ENCODE data around the gene LRRC27. TPM values are rescaled to one million over a fixed set of nuclear protein-coding genes. Genes with fewer than 3 reads are reported as not detected.

Gene LRRC27
- total and polyA plus RNA-seq, 2 of the 4 experiments (the other 2 are of a cell fraction) = 3.8 to 5.3 TPM

DNA sequence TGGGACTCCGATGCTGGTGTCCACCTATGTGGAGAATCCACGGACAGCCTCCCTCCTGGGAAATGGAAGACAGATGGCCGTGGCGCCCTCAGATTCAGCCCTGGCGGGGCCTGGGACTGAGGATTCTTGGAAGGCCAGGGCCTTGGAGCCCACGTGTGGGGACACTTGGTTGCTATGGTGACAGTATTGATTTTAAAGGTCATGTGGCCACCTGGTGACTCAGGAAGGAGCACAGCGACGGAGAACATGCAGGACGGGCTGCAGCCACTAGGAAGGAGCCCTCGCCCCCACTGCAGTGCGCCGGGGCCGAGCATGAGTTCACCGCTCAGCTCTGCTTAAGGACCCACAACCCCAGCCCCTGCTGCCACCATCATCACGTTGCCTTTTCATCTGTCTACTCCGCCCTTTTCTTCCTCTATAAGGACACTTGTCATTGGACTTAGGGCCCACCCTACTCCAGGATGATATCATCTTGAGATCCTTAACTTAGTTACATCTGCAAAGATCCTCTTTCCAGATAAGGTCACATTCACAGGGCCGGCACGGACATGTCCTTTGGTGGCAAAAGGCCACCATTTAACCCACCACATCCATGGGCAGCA is 20.6 kb upstream of the LRRC27 start:
- H2AFZ ChIP-seq (replicated peaks; ENCODE audit: low read length, poor library complexity) = no peak overlapping the region
- DNase-seq (no peak), ATAC-seq (ENCODE audit: low read depth) (no peak)
- H3K9me3 ChIP-seq (ENCODE audit: control insufficient read depth, insufficient read depth, low read length) = peaks cover 3% of the 10 kb centered on the region; the same call in 1 of the 2 replicates
- H3K56ac ChIP-seq (ENCODE audit: extremely low read depth, insufficient read depth, low read length) = no peak overlapping the region
- H2AK5ac ChIP-seq (ENCODE audit: low read depth, low read length) = no peak overlapping the region
- in situ Hi-C loops (cut with MboI; ENCODE audit: low sequenced_read_pairs) (no loop called here), dilution Hi-C loops (cut with HindIII; ENCODE audit: low sequenced_read_pairs, unreplicated experiment) (no loop called here), intact Hi-C loops (cut with micrococcal nuclease) (no loop called here)
- H3K9me1 ChIP-seq (ENCODE audit: insufficient read depth, low read length) = 0 out of 2 replicates have a peak, but pooled peaks cover 3% of the 10 kb centered on the region
- BruUV-seq (replicated peaks) = no TSS peak
- H3K18ac ChIP-seq (ENCODE audit: low read depth, low read length) = no peak overlapping the region
- no peak overlapping the region for H4K8ac ChIP-seq (ENCODE audit: low read depth in 2 of 2, low read length in 2 of 2)
- H2BK15ac ChIP-seq (ENCODE audit: low read depth, low read length) = no peak overlapping the region
- no peak overlapping the region for H3K14ac ChIP-seq (replicated peaks; ENCODE audit: low read depth, low read length)
- H4K20me1 ChIP-seq (ENCODE audit: insufficient read depth, low read length) = no peaks in the 10 kb centered on the region
- TF ChIP-seq, protein P1, sequence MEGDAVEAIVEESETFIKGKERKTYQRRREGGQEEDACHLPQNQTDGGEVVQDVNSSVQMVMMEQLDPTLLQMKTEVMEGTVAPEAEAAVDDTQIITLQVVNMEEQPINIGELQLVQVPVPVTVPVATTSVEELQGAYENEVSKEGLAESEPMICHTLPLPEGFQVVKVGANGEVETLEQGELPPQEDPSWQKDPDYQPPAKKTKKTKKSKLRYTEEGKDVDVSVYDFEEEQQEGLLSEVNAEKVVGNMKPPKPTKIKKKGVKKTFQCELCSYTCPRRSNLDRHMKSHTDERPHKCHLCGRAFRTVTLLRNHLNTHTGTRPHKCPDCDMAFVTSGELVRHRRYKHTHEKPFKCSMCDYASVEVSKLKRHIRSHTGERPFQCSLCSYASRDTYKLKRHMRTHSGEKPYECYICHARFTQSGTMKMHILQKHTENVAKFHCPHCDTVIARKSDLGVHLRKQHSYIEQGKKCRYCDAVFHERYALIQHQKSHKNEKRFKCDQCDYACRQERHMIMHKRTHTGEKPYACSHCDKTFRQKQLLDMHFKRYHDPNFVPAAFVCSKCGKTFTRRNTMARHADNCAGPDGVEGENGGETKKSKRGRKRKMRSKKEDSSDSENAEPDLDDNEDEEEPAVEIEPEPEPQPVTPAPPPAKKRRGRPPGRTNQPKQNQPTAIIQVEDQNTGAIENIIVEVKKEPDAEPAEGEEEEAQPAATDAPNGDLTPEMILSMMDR (conservative IDR thresholded peaks at IDR 0.05; ENCODE audit: low read depth, low read length) = no peak
- TF ChIP-seq, protein P2, sequence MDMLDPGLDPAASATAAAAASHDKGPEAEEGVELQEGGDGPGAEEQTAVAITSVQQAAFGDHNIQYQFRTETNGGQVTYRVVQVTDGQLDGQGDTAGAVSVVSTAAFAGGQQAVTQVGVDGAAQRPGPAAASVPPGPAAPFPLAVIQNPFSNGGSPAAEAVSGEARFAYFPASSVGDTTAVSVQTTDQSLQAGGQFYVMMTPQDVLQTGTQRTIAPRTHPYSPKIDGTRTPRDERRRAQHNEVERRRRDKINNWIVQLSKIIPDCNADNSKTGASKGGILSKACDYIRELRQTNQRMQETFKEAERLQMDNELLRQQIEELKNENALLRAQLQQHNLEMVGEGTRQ (IDR thresholded peaks at IDR 0.05; ENCODE audit: low read depth, low read length) = peak; percentile 54; the same call in 1 of the 2 replicates
- TF ChIP-seq NFE2L2 (IDR thresholded peaks at IDR 0.05; ENCODE audit: low read depth, low read length) (no peak), CEBPB (IDR thresholded peaks at IDR 0.05; ENCODE audit: low read depth, low read length) (no peak), CHD1 (IDR thresholded peaks at IDR 0.05; ENCODE audit: low read depth, low read length) (no peak), RCOR1 (IDR thresholded peaks at IDR 0.05; ENCODE audit: insufficient replicate concordance, low read length) (no peak), MAFK (IDR thresholded peaks at IDR 0.05; ENCODE audit: low read depth, low read length) (no peak), RAD21 (IDR thresholded peaks at IDR 0.05; ENCODE audit: low read length) (no peak)
- H3K27ac ChIP-seq (ENCODE audit: insufficient read depth, low read length) = no peak overlapping the region
- H3K9ac ChIP-seq (ENCODE audit: low read depth, low read length) = no peak overlapping the region
- no peak overlapping the region for H2BK120ac ChIP-seq (ENCODE audit: low read depth, low read length)
- H2BK5ac ChIP-seq (ENCODE audit: low read depth, low read length, poor library complexity, severe bottlenecking) = no peak overlapping the region
- no peak overlapping the region for H4K5ac ChIP-seq (ENCODE audit: low read depth, low read length)
- no peaks in the 10 kb centered on the region for H3K36me3 ChIP-seq (ENCODE audit: control insufficient read depth, insufficient read depth, low read length)
- ChIA-PET CTCF (no interaction called here), POLR2A (ENCODE audit: unreplicated experiment) (no interaction called here)
- H2BK20ac ChIP-seq (ENCODE audit: low read depth, low read length) = no peak overlapping the region
- H3K4me3 ChIP-seq (ENCODE audit: insufficient read depth, low read depth, low read length) = no peak overlapping the region
- H3K27me3 ChIP-seq (ENCODE audit: control insufficient read depth, insufficient read depth, low read length) = peaks cover 5% of the 10 kb centered on the region; the same call in 1 of the 2 replicates
- no peak overlapping the region for H4K91ac ChIP-seq (ENCODE audit: insufficient read depth, low read depth, low read length)
- no peaks in the 10 kb centered on the region for H3K79me1 ChIP-seq (ENCODE audit: low read depth in 1 of 2, low read length in 2 of 2)
- H3K4me2 ChIP-seq (ENCODE audit: low read depth, low read length) = no peak overlapping the region
- WGBS, 2 experiments (ENCODE audit: extremely low coverage in 2 of 2, insufficient read length in 1 of 2) = 81% methylated on average over 14 of the region's 18 CpGs; no CpG with 5 or more reads in 1 of the 2 experiments
- H3K4me1 ChIP-seq (ENCODE audit: control insufficient read depth, insufficient read depth, low read length) = peaks cover 5% of the 10 kb centered on the region; the same call in 1 of the 2 replicates
- H2AK9ac ChIP-seq (replicated peaks; ENCODE audit: low read depth, low read length, poor library complexity) = no peak overlapping the region
- no peak overlapping the region for H3K4ac ChIP-seq (ENCODE audit: low read depth, low read length)
- no peak overlapping the region for H3K23ac ChIP-seq (ENCODE audit: low read depth, low read length)
